Measurements from ENCODE around the gene LRRN2. TPM values are rescaled to one million over a fixed set of nuclear protein-coding genes. Genes with fewer than 3 reads are reported as not detected.
A peak's percentile ranks its signal among the peaks of the same experiment; 100 is the strongest.

The LRRN2 gene
- polyA plus RNA-seq, 4 donors: 3.0 to 3.1 TPM; not detected in 2

GRCh38 chr1:204623365-204623893 is 62.1 kb downstream of the LRRN2 start:
- no peak for FAIRE-seq
- no peaks in the 10 kb centered on the region for H3K9me3 ChIP-seq (ENCODE audit: control insufficient read depth in 2 of 2, insufficient read depth in 1 of 2, low read depth in 1 of 2, low read length in 1 of 2)
- H3K27ac ChIP-seq (ENCODE audit: low read depth in 1 of 3, low read length in 2 of 3): peak overlapping the region in 1 of 3 donors; percentile 25
- WGBS, 3 donors: 18 to 53% (median 40%) methylated on average over 8 of the region's 8 CpGs
- peaks cover 0 to 33% (median 10%) of the 10 kb centered on the region in 3 donors for H3K4me1 ChIP-seq (ENCODE audit: control insufficient read depth in 3 of 3, insufficient read depth in 2 of 3, low read depth in 1 of 3, low read length in 2 of 3)
- peak; percentile 90 to 91 for DNase-seq
- peaks cover 0 to 3% (median 0%) of the 10 kb centered on the region in 3 donors for H3K27me3 ChIP-seq (ENCODE audit: control insufficient read depth in 3 of 3, insufficient read depth in 3 of 3, low read length in 3 of 3)
- H3K4me3 ChIP-seq (ENCODE audit: low read depth in 1 of 3, low read length in 3 of 3): no peak overlapping the region
- peaks cover 0 to 2% (median 0%) of the 10 kb centered on the region in 3 donors for H3K36me3 ChIP-seq (ENCODE audit: control insufficient read depth in 3 of 3, insufficient read depth in 2 of 3, low read depth in 1 of 3, low read length in 3 of 3)

GRCh38 chr1:204621996-204622395 is 63.5 kb downstream of the LRRN2 start:
- no peaks in the 10 kb centered on the region for H3K9me3 ChIP-seq (ENCODE audit: control insufficient read depth in 2 of 2, insufficient read depth in 1 of 2, low read depth in 1 of 2, low read length in 1 of 2)
- no peaks in the 10 kb centered on the region for H3K27me3 ChIP-seq (ENCODE audit: control insufficient read depth in 3 of 3, insufficient read depth in 3 of 3, low read length in 3 of 3)
- DNase-seq (no peak), FAIRE-seq (no peak)
- H3K4me3 ChIP-seq (ENCODE audit: low read depth in 1 of 3, low read length in 3 of 3): no peak overlapping the region
- H3K4me1 ChIP-seq (ENCODE audit: control insufficient read depth in 3 of 3, insufficient read depth in 2 of 3, low read depth in 1 of 3, low read length in 2 of 3): peaks cover 0 to 33% (median 10%) of the 10 kb centered on the region in 3 donors
- 74 to 83% (median 77%) methylated on average over 4 of the region's 4 CpGs for WGBS, 3 donors
- H3K36me3 ChIP-seq (ENCODE audit: control insufficient read depth in 3 of 3, insufficient read depth in 2 of 3, low read depth in 1 of 3, low read length in 3 of 3): peaks cover 0 to 2% (median 0%) of the 10 kb centered on the region in 3 donors
- H3K27ac ChIP-seq (ENCODE audit: low read depth in 1 of 3, low read length in 2 of 3): no peak overlapping the region

- WGBS, 3 donors: 60 to 79% (median 61%) methylated on average over 3 of the region's 3 CpGs
These were observed 64.1 kb downstream of the LRRN2 start for GRCh38 chr1:204621396-204621795.

GRCh38 chr1:204619721-204620120 is 65.8 kb downstream of the LRRN2 start:
- Histone ChIP-seq H3K9me3 (ENCODE audit: control insufficient read depth in 2 of 2, insufficient read depth in 1 of 2, low read depth in 1 of 2, low read length in 1 of 2) (no peaks in the 10 kb centered on the region), H3K27me3 (ENCODE audit: control insufficient read depth in 3 of 3, insufficient read depth in 3 of 3, low read length in 3 of 3) (no peaks in the 10 kb centered on the region), H3K27ac (ENCODE audit: low read depth in 1 of 3, low read length in 2 of 3) (no peak overlapping the region), H3K4me3 (ENCODE audit: low read depth in 1 of 3, low read length in 3 of 3) (no peak overlapping the region), H3K4me1 (ENCODE audit: control insufficient read depth in 3 of 3, insufficient read depth in 2 of 3, low read depth in 1 of 3, low read length in 2 of 3) (peaks cover 0 to 27% (median 8%) of the 10 kb centered on the region in 3 donors), H3K36me3 (ENCODE audit: control insufficient read depth in 3 of 3, insufficient read depth in 2 of 3, low read depth in 1 of 3, low read length in 3 of 3) (peaks cover 0 to 2% (median 0%) of the 10 kb centered on the region in 3 donors)
- DNase-seq: no peak
- FAIRE-seq: no peak
- 82 to 93% (median 84%) methylated on average over 13 of the region's 13 CpGs for WGBS, 3 donors

More at GRCh38 chr1:204621396-204621795, 64.1 kb downstream of the LRRN2 start:
- Histone ChIP-seq H3K9me3 (ENCODE audit: control insufficient read depth in 2 of 2, insufficient read depth in 1 of 2, low read depth in 1 of 2, low read length in 1 of 2) (no peaks in the 10 kb centered on the region), H3K27me3 (ENCODE audit: control insufficient read depth in 3 of 3, insufficient read depth in 3 of 3, low read length in 3 of 3) (no peaks in the 10 kb centered on the region), H3K27ac (ENCODE audit: low read depth in 1 of 3, low read length in 2 of 3) (no peak overlapping the region), H3K4me1 (ENCODE audit: control insufficient read depth in 3 of 3, insufficient read depth in 2 of 3, low read depth in 1 of 3, low read length in 2 of 3) (peaks cover 0 to 33% (median 10%) of the 10 kb centered on the region in 3 donors), H3K4me3 (ENCODE audit: low read depth in 1 of 3, low read length in 3 of 3) (no peak overlapping the region), H3K36me3 (ENCODE audit: control insufficient read depth in 3 of 3, insufficient read depth in 2 of 3, low read depth in 1 of 3, low read length in 3 of 3) (peaks cover 0 to 2% (median 0%) of the 10 kb centered on the region in 3 donors)
- FAIRE-seq: no peak
- no peak for DNase-seq

GRCh38 chr1:204618148-204618760 is 67.3 kb downstream of the LRRN2 start:
- peaks cover 0 to 14% (median 0%) of the 10 kb centered on the region in 3 donors for H3K4me1 ChIP-seq (ENCODE audit: control insufficient read depth in 3 of 3, insufficient read depth in 2 of 3, low read depth in 1 of 3, low read length in 2 of 3)
- DNase-seq (no peak), FAIRE-seq (no peak)
- H3K36me3 ChIP-seq (ENCODE audit: control insufficient read depth in 3 of 3, insufficient read depth in 2 of 3, low read depth in 1 of 3, low read length in 3 of 3): peaks cover 0 to 2% (median 0%) of the 10 kb centered on the region in 3 donors
- peaks cover 0 to 2% (median 0%) of the 10 kb centered on the region in 3 donors for H3K27me3 ChIP-seq (ENCODE audit: control insufficient read depth in 3 of 3, insufficient read depth in 3 of 3, low read length in 3 of 3)
- H3K9me3 ChIP-seq (ENCODE audit: control insufficient read depth in 2 of 2, insufficient read depth in 1 of 2, low read depth in 1 of 2, low read length in 1 of 2): no peaks in the 10 kb centered on the region
- no peak overlapping the region for H3K4me3 ChIP-seq (ENCODE audit: low read depth in 1 of 3, low read length in 3 of 3)
- no peak overlapping the region for H3K27ac ChIP-seq (ENCODE audit: low read depth in 1 of 3, low read length in 2 of 3)
- 91 to 93% (median 92%) methylated on average over 20 of the region's 20 CpGs for WGBS, 3 donors

GRCh38 chr1:204617256-204618147 is 68.0 kb downstream of the LRRN2 start:
- peaks cover 0 to 7% (median 0%) of the 10 kb centered on the region in 3 donors for H3K4me1 ChIP-seq (ENCODE audit: control insufficient read depth in 3 of 3, insufficient read depth in 2 of 3, low read depth in 1 of 3, low read length in 2 of 3)
- no peaks in the 10 kb centered on the region for H3K9me3 ChIP-seq (ENCODE audit: control insufficient read depth in 2 of 2, insufficient read depth in 1 of 2, low read depth in 1 of 2, low read length in 1 of 2)
- H3K4me3 ChIP-seq (ENCODE audit: low read depth in 1 of 3, low read length in 3 of 3): no peak overlapping the region
- peaks cover 0 to 2% (median 0%) of the 10 kb centered on the region in 3 donors for H3K36me3 ChIP-seq (ENCODE audit: control insufficient read depth in 3 of 3, insufficient read depth in 2 of 3, low read depth in 1 of 3, low read length in 3 of 3)
- WGBS, 3 donors: 77 to 82% (median 78%) methylated on average over 11 to 13 of the region's 13 CpGs
- H3K27ac ChIP-seq (ENCODE audit: low read depth in 1 of 3, low read length in 2 of 3): no peak overlapping the region
- FAIRE-seq (no peak), DNase-seq (no peak)
- H3K27me3 ChIP-seq (ENCODE audit: control insufficient read depth in 3 of 3, insufficient read depth in 3 of 3, low read length in 3 of 3): peaks cover 0 to 2% (median 0%) of the 10 kb centered on the region in 3 donors

- 70 to 79% (median 79%) methylated on average over 6 of the region's 6 CpGs for WGBS, 3 donors
These were observed 68.9 kb downstream of the LRRN2 start for GRCh38 chr1:204616641-204617040.

GRCh38 chr1:204615881-204616280 is 69.7 kb downstream of the LRRN2 start:
- FAIRE-seq: no peak
- DNase-seq: no peak
- no peaks in the 10 kb centered on the region for H3K9me3 ChIP-seq (ENCODE audit: control insufficient read depth in 2 of 2, insufficient read depth in 1 of 2, low read depth in 1 of 2, low read length in 1 of 2)
- H3K4me1 ChIP-seq (ENCODE audit: control insufficient read depth in 3 of 3, insufficient read depth in 2 of 3, low read depth in 1 of 3, low read length in 2 of 3): no peaks in the 10 kb centered on the region
- H3K4me3 ChIP-seq (ENCODE audit: low read depth in 1 of 3, low read length in 3 of 3): no peak overlapping the region
- peaks cover 0 to 2% (median 0%) of the 10 kb centered on the region in 3 donors for H3K27me3 ChIP-seq (ENCODE audit: control insufficient read depth in 3 of 3, insufficient read depth in 3 of 3, low read length in 3 of 3)
- no peaks in the 10 kb centered on the region for H3K36me3 ChIP-seq (ENCODE audit: control insufficient read depth in 3 of 3, insufficient read depth in 2 of 3, low read depth in 1 of 3, low read length in 3 of 3)
- no peak overlapping the region for H3K27ac ChIP-seq (ENCODE audit: low read depth in 1 of 3, low read length in 2 of 3)
- WGBS, 3 donors: 81 to 85% (median 81%) methylated on average over 8 of the region's 8 CpGs

More at GRCh38 chr1:204616641-204617040, 68.9 kb downstream of the LRRN2 start:
- H3K4me3 ChIP-seq (ENCODE audit: low read depth in 1 of 3, low read length in 3 of 3): no peak overlapping the region
- no peaks in the 10 kb centered on the region for H3K9me3 ChIP-seq (ENCODE audit: control insufficient read depth in 2 of 2, insufficient read depth in 1 of 2, low read depth in 1 of 2, low read length in 1 of 2)
- peaks cover 0 to 2% (median 0%) of the 10 kb centered on the region in 3 donors for H3K27me3 ChIP-seq (ENCODE audit: control insufficient read depth in 3 of 3, insufficient read depth in 3 of 3, low read length in 3 of 3)
- H3K27ac ChIP-seq (ENCODE audit: low read depth in 1 of 3, low read length in 2 of 3): no peak overlapping the region
- peaks cover 0 to 4% (median 0%) of the 10 kb centered on the region in 3 donors for H3K4me1 ChIP-seq (ENCODE audit: control insufficient read depth in 3 of 3, insufficient read depth in 2 of 3, low read depth in 1 of 3, low read length in 2 of 3)
- DNase-seq: no peak
- FAIRE-seq: no peak
- H3K36me3 ChIP-seq (ENCODE audit: control insufficient read depth in 3 of 3, insufficient read depth in 2 of 3, low read depth in 1 of 3, low read length in 3 of 3): peaks cover 0 to 2% (median 0%) of the 10 kb centered on the region in 3 donors
